K562 (cell line): ENCODE measurements around the gene KCNJ5.

Source experiments
- JUND ChIP-seq, 2 experiments: IDR thresholded peaks; 2 replicates in 1 of 2; 3 replicates in 1 of 2; pipeline ENCODE4 v1.6.1; 2011; ENCODE audit warnings: borderline replicate concordance in 2 of 2, low read depth in 2 of 2, low read length in 2 of 2, improper control_type of control experiment in 1 of 2, missing biosample characterization in 1 of 2, missing genetic modification characterization in 1 of 2, missing genetic modification reagents in 1 of 2
- NFXL1 ChIP-seq: fragments of 450-650 bp; formaldehyde crosslinking; IDR thresholded peaks from 2 replicates; pipeline ENCODE4 v1.4.0; 2021; ENCODE audit warnings: mild to moderate bottlenecking
- POLR2A ChIP-seq: fragments of 450-650 bp; conservative IDR thresholded peaks from 2 replicates; pipeline ENCODE4 v1.6.1; 2016
- SMARCA4 ChIP-seq: fragments of 450-650 bp; IDR thresholded peaks from 2 replicates; pipeline ENCODE4 v1.6.1; 2016
- XRCC5 ChIP-seq: fragments of 200-400 bp; formaldehyde crosslinking; IDR thresholded peaks from 2 replicates; pipeline ENCODE4 v1.6.1; 2017; ENCODE audit warnings: low read depth, mild to moderate bottlenecking, low read length
- ZBTB1 ChIP-seq: sonication (generic); formaldehyde crosslinking; IDR thresholded peaks from 2 replicates; pipeline ENCODE4 v1.8.1; 2023; ENCODE audit warnings: missing genetic modification reagents, low read depth, mild to moderate bottlenecking, borderline replicate concordance
- ZNF589 ChIP-seq: fragments of 200-800 bp; sonication (Bioruptor generic); IDR thresholded peaks from 2 replicates; pipeline ENCODE4 v1.6.1; 2016; ENCODE audit warnings: low read depth, missing genetic modification characterization, missing compliant biosample characterization
- TF ChIP-seq, protein P1 (sequence below), 3 experiments: IDR thresholded peaks in 2 of 3; conservative IDR thresholded peaks in 1 of 3; 2 replicates each; pipeline ENCODE4 v1.5.1; 2011 to 2012; ENCODE audit warnings: low read length in 3 of 3, mild to moderate bottlenecking in 3 of 3, control low read depth in 2 of 3, improper control_type of control experiment in 1 of 3, inconsistent platforms in 1 of 3, low read depth in 1 of 3, mixed read lengths in 1 of 3, moderate library complexity in 1 of 3; ENCODE audit not compliant: insufficient read depth in 2 of 3

GRCh38 chr11:128947773-128948172 is 56.6 kb downstream of the KCNJ5 start:
- TF ChIP-seq ZBTB1 (CRISPR knock-in tag) (no peak), XRCC5 (no peak), NFXL1 (no peak), SMARCA4 (no peak), POLR2A (no peak), ZNF589 (CRISPR knock-in tag) (no peak), JUND (IDR thresholded peaks at IDR 0.05; ENCODE audit: borderline replicate concordance, low read depth, low read length) (no peak), JUND (tag; IDR thresholded peaks at IDR 0.05; ENCODE audit: borderline replicate concordance, low read depth, low read length) (no peak)
- TF ChIP-seq, protein P1, sequence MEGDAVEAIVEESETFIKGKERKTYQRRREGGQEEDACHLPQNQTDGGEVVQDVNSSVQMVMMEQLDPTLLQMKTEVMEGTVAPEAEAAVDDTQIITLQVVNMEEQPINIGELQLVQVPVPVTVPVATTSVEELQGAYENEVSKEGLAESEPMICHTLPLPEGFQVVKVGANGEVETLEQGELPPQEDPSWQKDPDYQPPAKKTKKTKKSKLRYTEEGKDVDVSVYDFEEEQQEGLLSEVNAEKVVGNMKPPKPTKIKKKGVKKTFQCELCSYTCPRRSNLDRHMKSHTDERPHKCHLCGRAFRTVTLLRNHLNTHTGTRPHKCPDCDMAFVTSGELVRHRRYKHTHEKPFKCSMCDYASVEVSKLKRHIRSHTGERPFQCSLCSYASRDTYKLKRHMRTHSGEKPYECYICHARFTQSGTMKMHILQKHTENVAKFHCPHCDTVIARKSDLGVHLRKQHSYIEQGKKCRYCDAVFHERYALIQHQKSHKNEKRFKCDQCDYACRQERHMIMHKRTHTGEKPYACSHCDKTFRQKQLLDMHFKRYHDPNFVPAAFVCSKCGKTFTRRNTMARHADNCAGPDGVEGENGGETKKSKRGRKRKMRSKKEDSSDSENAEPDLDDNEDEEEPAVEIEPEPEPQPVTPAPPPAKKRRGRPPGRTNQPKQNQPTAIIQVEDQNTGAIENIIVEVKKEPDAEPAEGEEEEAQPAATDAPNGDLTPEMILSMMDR (IDR thresholded peaks at IDR 0.05 in 2 of 3, conservative IDR thresholded peaks at IDR 0.05 in 1 of 3; ENCODE audit: insufficient read depth in 2 of 3, low read depth in 1 of 3, low read length in 3 of 3) = no peak
